ENCODE results near the gene FIGNL1. TPM values are rescaled to one million over a fixed set of nuclear protein-coding genes. Genes with fewer than 3 reads are reported as not detected.

The FIGNL1 gene
- total RNA-seq, 1 experiment from 2014 or later: 13.8 TPM

DNA sequence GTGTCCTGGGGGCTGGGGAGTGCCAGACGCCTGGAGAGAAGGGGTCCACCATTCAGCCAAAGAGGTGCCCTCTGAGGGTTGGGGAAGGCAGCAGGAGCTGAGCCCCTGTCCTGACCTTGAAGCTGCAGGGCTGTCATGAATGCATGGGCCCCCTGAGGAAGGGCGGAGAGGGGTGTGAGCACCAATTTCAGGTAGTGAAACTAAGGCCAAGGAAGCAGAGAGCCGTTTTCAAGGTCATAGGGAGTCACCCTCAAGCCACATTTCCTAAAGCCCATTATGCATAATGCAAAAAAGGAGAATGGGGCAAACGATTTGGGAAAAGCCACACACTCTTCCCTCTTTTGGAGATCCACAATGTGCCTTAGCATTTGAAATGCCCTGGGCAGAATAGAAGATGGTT lies 37.2 kb downstream of the FIGNL1 start:
- H3K79me1 ChIP-seq (ENCODE audit: insufficient read depth, low read depth, low read length, poor library complexity, severe bottlenecking): no peaks in the 10 kb centered on the region
- H2AK5ac ChIP-seq (ENCODE audit: insufficient read length, low read length): no peak overlapping the region
- H2BK120ac ChIP-seq (ENCODE audit: low read depth, low read length, poor library complexity, severe bottlenecking): no peak overlapping the region
- H2BK5ac ChIP-seq (ENCODE audit: insufficient read length, low read length): no peak overlapping the region
- no peaks in the 10 kb centered on the region; the same call in 1 of the 2 replicates for H3K4me1 ChIP-seq (ENCODE audit: insufficient read depth, low read length)
- H4K20me1 ChIP-seq (ENCODE audit: control insufficient read depth, insufficient read depth, insufficient read length): no peaks in the 10 kb centered on the region
- H2AFZ ChIP-seq (ENCODE audit: low read length): no peak overlapping the region
- no peak overlapping the region for H2BK20ac ChIP-seq (ENCODE audit: low read depth, low read length, poor library complexity, severe bottlenecking)
- H3K27ac ChIP-seq (ENCODE audit: insufficient read length, low read depth, low read length): no peak overlapping the region
- no peak overlapping the region for H3K4ac ChIP-seq (ENCODE audit: low read depth, low read length)
- Mint-ChIP-seq H3K27me3 (ENCODE audit: low read depth) (peaks cover 1% of the 10 kb centered on the region; the same call in 1 of the 2 replicates), H3K36me3 (ENCODE audit: insufficient read depth in 1 of 3, low read depth in 3 of 3) (no peaks in the 10 kb centered on the region), H3K4me3 (no peak overlapping the region), H3K9me3 (no peaks in the 10 kb centered on the region), H3K27ac (no peak overlapping the region), H3K4me1 (peaks cover 3 to 7% of the 10 kb centered on the region in 2 experiments; a peak in 3 of 4 replicates)
- H3K27me3 ChIP-seq (ENCODE audit: insufficient read depth, low read length): no peaks in the 10 kb centered on the region
- H3K14ac ChIP-seq (ENCODE audit: insufficient read depth, low read length): no peak overlapping the region; the same call in 1 of the 2 replicates
- no peak overlapping the region for H3K4me2 ChIP-seq (ENCODE audit: insufficient read depth, insufficient read length, low read length)
- WGBS (ENCODE audit: extremely low coverage, insufficient read length, low lambda C conversion rate): no CpG with 5 or more reads among the region's 4 CpGs
- H2BK12ac ChIP-seq (ENCODE audit: insufficient read length, low read depth, low read length): no peak overlapping the region
- H3K23ac ChIP-seq (ENCODE audit: insufficient read length, low read depth, low read length): no peak overlapping the region
- no peak overlapping the region for H3T11ph ChIP-seq (ENCODE audit: low read length)
- H3K56ac ChIP-seq (ENCODE audit: insufficient read length, low read depth, low read length): no peak overlapping the region
- H4K91ac ChIP-seq (ENCODE audit: insufficient read length, low read depth, low read length): no peak overlapping the region
- no peaks in the 10 kb centered on the region for H3K9me3 ChIP-seq (ENCODE audit: control insufficient read depth, low read depth, low read length)
- no peak overlapping the region for H4K8ac ChIP-seq (replicated peaks; ENCODE audit: insufficient read length, low read depth, low read length)
- no peak overlapping the region for H3K18ac ChIP-seq (ENCODE audit: insufficient read length, low read depth, low read length)
- no peak overlapping the region for H3K9ac ChIP-seq (ENCODE audit: extremely low read depth, insufficient read length, low read length)
- TF ChIP-seq, protein P1, sequence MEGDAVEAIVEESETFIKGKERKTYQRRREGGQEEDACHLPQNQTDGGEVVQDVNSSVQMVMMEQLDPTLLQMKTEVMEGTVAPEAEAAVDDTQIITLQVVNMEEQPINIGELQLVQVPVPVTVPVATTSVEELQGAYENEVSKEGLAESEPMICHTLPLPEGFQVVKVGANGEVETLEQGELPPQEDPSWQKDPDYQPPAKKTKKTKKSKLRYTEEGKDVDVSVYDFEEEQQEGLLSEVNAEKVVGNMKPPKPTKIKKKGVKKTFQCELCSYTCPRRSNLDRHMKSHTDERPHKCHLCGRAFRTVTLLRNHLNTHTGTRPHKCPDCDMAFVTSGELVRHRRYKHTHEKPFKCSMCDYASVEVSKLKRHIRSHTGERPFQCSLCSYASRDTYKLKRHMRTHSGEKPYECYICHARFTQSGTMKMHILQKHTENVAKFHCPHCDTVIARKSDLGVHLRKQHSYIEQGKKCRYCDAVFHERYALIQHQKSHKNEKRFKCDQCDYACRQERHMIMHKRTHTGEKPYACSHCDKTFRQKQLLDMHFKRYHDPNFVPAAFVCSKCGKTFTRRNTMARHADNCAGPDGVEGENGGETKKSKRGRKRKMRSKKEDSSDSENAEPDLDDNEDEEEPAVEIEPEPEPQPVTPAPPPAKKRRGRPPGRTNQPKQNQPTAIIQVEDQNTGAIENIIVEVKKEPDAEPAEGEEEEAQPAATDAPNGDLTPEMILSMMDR (conservative IDR thresholded peaks at IDR 0.05): no peak
- H3K23me2 ChIP-seq (ENCODE audit: insufficient read length, low read depth, low read length, poor library complexity, severe bottlenecking): no peaks in the 10 kb centered on the region
- H4K5ac ChIP-seq (ENCODE audit: insufficient read length, low read depth, low read length): no peak overlapping the region
- no peaks in the 10 kb centered on the region for H3K79me2 ChIP-seq (ENCODE audit: insufficient read depth, low read length)
- no peak overlapping the region for H2BK15ac ChIP-seq (ENCODE audit: low read depth, low read length)
- no peak for DNase-seq
